Ascending aorta (tissue), 2 donors: ENCODE measurements around the gene GPR37L1. TPM values are rescaled to one million over a fixed set of nuclear protein-coding genes. Genes with fewer than 3 reads are reported as not detected.

Source experiments
- DNase-seq, 2 donors: peaks; one replicate each; pipeline ENCODE4 v3.0.0-alpha.2; 2019; ENCODE audit warnings: low spot score in 2 of 2
- H3K27ac ChIP-seq, 2 donors: fragments of 200-600 bp; sonication (generic); one replicate each; pipeline ENCODE4 v1.5.1; 2016 to 2017; ENCODE audit warnings: mild to moderate bottlenecking in 1 of 2
- H3K27me3 ChIP-seq: fragments of 200-600 bp; sonication (generic); one replicate; pipeline ENCODE4 v1.5.1; 2017
- H3K36me3 ChIP-seq, 2 donors: fragments of 200-600 bp; sonication (generic); one replicate each; pipeline ENCODE4 v1.5.1; 2016
- H3K4me1 ChIP-seq, 2 donors: fragments of 200-600 bp; sonication (generic); one replicate each; pipeline ENCODE4 v1.5.1; 2016 to 2017; ENCODE audit warnings: mild to moderate bottlenecking in 1 of 2
- H3K4me3 ChIP-seq, 2 donors: fragments of 200-600 bp; sonication (generic); one replicate each; pipeline ENCODE4 v1.5.1; 2016 to 2017; ENCODE audit warnings: mild to moderate bottlenecking in 1 of 2
- H3K9me3 ChIP-seq, 2 donors: fragments of 200-600 bp; sonication (generic); one replicate each; pipeline ENCODE4 v1.5.1; 2016
- intact Hi-C: fragments of 100-400 bp; cut with DNase I; formaldehyde crosslinking; loops from one replicate; pipeline ENCODE4 v1.15.1; 2023
- total RNA-seq: library from RNA; depleted of rRNA; stranded (reverse); fragments of >200 nt; gene quantifications from one replicate; pipeline ENCODE4 v1.1.0, GENCODE V29; 2016
- TF ChIP-seq, protein P1 (sequence below), 3 experiments: fragments of 200-600 bp in 2 of 3; fragments of 450-650 bp in 1 of 3; sonication (generic) in 2 of 3; IDR thresholded peaks; one replicate each; pipeline ENCODE4 v1.5.1; 2016 to 2019; ENCODE audit warnings: antibody characterized with exemption in 3 of 3, mild to moderate bottlenecking in 1 of 3, moderate library complexity in 1 of 3

GPR37L1 gene
- total RNA-seq, 1 donor from 2014 or later, result not detected

DNA sequence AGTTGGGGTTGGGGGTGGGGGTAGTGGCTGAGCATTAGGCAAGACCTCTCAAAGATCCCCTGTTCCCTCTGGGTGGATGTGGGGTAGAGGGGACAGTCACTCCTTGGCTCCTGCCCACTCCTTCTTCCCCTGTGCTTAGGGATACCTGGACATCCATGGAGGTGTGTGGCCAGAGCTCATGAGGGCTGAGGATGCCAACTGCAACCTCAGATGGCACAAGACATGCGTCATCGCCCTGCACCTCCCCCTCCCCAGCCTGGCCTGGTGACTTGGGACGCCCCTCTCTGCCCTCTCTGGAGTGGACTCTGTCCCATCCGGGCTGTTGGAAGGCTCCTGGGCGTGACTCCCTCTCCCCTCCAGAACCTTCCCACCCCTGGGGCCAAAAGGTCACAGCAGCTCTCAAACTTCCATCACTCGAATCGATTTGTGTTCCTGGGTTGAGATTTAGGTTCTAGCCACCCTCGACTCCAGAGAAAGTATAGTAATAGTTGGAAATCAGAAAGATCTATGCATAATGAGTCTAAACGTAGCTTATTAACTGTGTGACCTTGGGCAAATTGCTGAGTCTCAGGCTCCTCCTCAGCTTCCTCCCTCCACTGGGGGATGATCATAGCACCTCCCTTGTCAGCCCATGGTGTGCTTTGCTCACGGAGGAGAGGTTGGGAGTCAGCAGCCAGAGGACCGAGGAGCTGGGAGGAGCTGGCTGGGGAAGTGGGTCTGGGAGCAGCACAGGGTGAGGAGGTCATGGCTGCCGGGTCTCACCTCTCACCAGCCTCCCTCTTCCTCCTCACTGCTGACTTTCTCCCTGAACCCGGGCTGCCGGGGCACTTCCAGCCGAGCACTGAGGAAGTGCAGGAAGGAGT, 39.9 kb downstream of the GPR37L1 start:
- Histone ChIP-seq H3K27me3 (no peaks in the 10 kb centered on the region), H3K4me3 (no peak overlapping the region), H3K36me3 (no peaks in the 10 kb centered on the region), H3K4me1 (no peaks in the 10 kb centered on the region), H3K27ac (no peak overlapping the region), H3K9me3 (no peaks in the 10 kb centered on the region)
- TF ChIP-seq, protein P1, sequence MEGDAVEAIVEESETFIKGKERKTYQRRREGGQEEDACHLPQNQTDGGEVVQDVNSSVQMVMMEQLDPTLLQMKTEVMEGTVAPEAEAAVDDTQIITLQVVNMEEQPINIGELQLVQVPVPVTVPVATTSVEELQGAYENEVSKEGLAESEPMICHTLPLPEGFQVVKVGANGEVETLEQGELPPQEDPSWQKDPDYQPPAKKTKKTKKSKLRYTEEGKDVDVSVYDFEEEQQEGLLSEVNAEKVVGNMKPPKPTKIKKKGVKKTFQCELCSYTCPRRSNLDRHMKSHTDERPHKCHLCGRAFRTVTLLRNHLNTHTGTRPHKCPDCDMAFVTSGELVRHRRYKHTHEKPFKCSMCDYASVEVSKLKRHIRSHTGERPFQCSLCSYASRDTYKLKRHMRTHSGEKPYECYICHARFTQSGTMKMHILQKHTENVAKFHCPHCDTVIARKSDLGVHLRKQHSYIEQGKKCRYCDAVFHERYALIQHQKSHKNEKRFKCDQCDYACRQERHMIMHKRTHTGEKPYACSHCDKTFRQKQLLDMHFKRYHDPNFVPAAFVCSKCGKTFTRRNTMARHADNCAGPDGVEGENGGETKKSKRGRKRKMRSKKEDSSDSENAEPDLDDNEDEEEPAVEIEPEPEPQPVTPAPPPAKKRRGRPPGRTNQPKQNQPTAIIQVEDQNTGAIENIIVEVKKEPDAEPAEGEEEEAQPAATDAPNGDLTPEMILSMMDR (IDR thresholded peaks at IDR 0.05), result no peak
- DNase-seq, result no peak
- intact Hi-C loops, result no loop called here

DNA sequence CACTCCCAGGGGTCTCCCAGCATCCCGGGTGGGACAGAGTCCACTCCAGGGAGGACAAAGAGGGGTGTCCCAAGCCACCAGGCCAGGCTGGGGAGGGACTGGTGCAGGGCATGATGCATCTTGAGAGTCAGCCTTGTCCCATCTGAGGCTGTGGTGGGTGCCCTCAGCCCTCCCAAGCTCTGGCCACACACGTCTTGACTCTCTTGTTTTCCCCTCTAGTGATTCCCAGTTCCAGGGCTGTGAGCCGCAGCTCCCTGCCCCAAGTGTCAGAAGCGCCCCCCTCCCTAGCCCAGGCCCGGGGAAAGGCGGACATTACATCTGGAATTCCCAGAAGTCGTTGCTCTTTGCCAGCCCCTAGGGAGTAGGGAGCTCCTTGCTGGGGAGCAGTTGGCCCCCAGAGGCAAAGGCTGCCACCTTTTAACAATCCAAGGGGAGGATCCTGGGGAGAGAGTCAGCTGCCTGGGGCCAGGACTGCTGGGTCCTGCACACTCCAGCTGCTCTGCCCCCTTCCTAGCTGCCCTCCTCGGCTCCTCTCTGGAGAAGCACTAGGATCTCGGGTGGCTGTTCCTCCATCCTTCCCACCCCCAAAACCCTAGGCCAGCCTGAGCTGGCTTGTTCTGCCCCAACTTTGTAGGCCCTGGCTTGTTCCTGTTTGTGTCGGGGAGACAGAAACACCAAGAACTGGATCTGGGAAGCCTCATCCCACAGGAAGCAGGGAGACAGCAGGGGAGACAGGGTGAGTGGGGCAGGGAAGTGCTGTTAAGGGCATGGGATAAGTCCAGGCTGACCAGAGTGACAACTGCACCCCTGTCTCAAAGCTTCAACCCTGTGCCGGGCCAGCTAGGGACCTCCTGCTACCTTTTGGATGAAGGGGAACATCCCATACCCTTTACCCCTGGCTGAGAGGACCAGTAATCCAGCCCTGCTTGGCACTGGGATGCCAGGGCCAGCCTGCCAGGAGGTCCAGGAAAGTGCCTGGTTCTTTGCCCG, 40.9 kb downstream of the GPR37L1 start:
- no peak for DNase-seq
- Histone ChIP-seq H3K27me3 (no peaks in the 10 kb centered on the region), H3K9me3 (no peaks in the 10 kb centered on the region), H3K36me3 (no peaks in the 10 kb centered on the region), H3K4me1 (no peaks in the 10 kb centered on the region), H3K4me3 (no peak overlapping the region), H3K27ac (no peak overlapping the region)
- intact Hi-C loops, result no loop called here
- TF ChIP-seq, protein P1 (IDR thresholded peaks at IDR 0.05), result no peak

DNA sequence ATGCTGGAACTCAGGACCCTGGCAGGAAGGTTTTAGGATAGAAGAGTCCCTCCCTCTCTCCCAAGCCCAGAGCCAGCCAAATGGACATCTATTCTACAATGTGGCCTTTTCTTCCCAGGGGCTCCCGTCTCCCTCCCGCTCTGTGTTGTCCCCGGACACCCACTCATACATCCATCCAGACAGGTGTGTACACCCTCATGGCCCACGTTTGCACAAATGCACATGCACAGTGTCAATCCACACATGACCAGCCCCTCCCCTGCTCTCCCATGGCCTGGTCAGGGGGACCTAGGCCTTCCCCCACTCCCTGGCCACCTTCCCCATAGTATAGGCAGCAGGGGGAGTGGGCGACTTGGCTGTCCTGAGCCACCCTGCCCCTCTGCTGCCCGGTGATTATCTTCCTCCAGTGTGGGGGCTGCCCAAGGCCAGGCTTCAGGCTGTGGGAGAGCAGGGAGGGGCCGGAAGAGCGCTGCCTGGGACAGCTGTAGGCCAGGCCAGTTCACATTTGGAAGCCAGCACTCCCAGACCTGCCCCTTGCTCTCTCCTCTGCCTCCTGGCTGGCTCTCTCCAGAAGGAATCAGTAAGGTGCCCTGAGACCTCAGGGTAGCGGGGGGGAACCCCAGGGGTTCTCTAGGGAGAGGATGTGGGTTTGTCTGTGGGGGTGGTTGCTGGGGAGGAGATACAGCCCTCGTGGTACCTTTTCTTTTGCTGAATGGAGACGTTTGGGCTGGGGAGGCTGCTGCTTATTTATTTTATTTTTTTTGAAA, 41.7 kb downstream of the GPR37L1 start:
- DNase-seq, result no peak
- TF ChIP-seq, protein P1 (IDR thresholded peaks at IDR 0.05), result no peak
- H3K27me3 ChIP-seq, result no peaks in the 10 kb centered on the region
- H3K36me3 ChIP-seq, result no peaks in the 10 kb centered on the region
- intact Hi-C loops, result no loop called here
- no peaks in the 10 kb centered on the region for H3K4me1 ChIP-seq
- no peak overlapping the region for H3K27ac ChIP-seq
- H3K9me3 ChIP-seq, result no peaks in the 10 kb centered on the region
- H3K4me3 ChIP-seq, result no peak overlapping the region

DNA sequence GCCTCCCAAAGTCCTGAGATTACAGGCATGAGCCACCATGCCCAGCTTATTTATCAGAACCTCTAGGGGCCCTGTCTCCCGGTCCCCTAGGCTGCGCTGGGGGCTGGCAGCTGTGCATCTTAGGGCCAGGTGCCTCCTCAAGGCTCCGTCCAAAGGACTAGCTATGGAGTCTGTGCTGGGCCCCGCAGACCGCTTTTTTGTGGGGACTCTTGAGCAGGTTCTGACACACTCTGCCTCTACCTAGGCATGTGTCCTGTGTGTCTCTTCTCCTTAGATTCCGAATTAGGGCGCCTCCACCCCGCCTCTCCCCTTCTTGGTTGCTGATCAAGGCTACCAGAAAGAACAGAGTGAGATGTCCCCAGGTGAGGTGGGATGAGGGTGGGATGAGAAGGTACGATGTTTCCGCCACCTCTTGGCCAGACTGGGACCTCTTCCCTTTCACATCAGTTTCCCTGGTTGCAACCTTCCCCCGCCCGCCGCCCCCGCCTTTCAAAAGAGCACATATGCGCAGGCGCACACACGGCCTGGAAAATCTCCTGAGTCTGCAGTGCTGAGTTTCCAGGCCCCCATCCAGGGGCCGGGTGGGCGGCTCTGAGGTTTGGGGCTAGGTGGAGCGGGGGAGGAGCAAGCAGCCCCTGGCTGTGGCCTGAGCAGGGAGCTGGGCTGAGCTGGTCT, 42.7 kb downstream of the GPR37L1 start:
- intact Hi-C loops, result no loop called here
- Histone ChIP-seq H3K36me3 (no peaks in the 10 kb centered on the region), H3K27ac (no peak overlapping the region), H3K4me1 (no peaks in the 10 kb centered on the region), H3K27me3 (no peaks in the 10 kb centered on the region), H3K4me3 (no peak overlapping the region), H3K9me3 (no peaks in the 10 kb centered on the region)
- TF ChIP-seq, protein P1 (IDR thresholded peaks at IDR 0.05), result no peak
- no peak for DNase-seq
